HepG2 (cell line): ENCODE measurements around the gene FAF1. TPM values are rescaled to one million over a fixed set of nuclear protein-coding genes. Genes with fewer than 3 reads are reported as not detected.
"Not testable (repeated sequence)": the region's sequence is repeated elsewhere in the genome, so short reads cannot be mapped to it uniquely, and the experiment has no call there.

ENCODE experiments used
- ATAC-seq: fragments of 200-7000 bp; cut with Tn5 transposase; 3 replicates; pipeline ENCODE4 v1.9.1; 2020; ENCODE audit warnings: mild to moderate bottlenecking, moderate library complexity
- BruUV-seq: library from RNA; stranded (reverse); fragments of 400-500 nt; replicated peaks from 2 replicates; lab custom pipeline; 2021; lab: Mats Ljungman, UMichigan
- CTCF ChIA-PET: fragments of 300-600 bp; formaldehyde crosslinking; extraction: SDS; loops from one replicate; lab custom pipeline; 2021; ENCODE audit warnings: low total read pairs, inconsistent platforms, low intra/inter-chr PET ratio; lab: Yijun Ruan, JAX
- POLR2A ChIA-PET: fragments of 350-600 bp; sonication (Branson Sonifier 250); formaldehyde crosslinking; loops from one replicate; lab custom pipeline; 2020; ENCODE audit warnings: antibody characterized with exemption, inconsistent platforms; lab: Yijun Ruan, JAX
- DNase-seq: peaks from one replicate; pipeline ENCODE4 v3.0.0-alpha.2; 2015; ENCODE audit warnings: low spot score
- FAIRE-seq: peaks from 3 replicates; lab custom pipeline; 2011; peaks lifted over from hg19 to GRCh38; lab: Jason Lieb, UNC
- H2AFZ ChIP-seq: one replicate; pipeline ENCODE4 v1.6.1; 2011; ENCODE audit warnings: low read length, inconsistent platforms
- H3K27ac ChIP-seq: fragments of 300-600 bp; 3 replicates; pipeline ENCODE4 v1.8.0; 2011; ENCODE audit warnings: mixed run types, mild to moderate bottlenecking, mixed read lengths, low read length, inconsistent platforms; ENCODE audit not compliant: insufficient read depth; ENCODE audit errors: extremely low read length
- H3K27me3 ChIP-seq, 2 experiments: fragments of 200-600 bp in 1 of 2; 2 replicates in 1 of 2; 3 replicates in 1 of 2; pipeline versions ENCODE4 v1.6.0 to v1.8.0; 2011; ENCODE audit warnings: low read length in 2 of 2, mild to moderate bottlenecking in 2 of 2, moderate library complexity in 2 of 2, inconsistent platforms in 1 of 2; ENCODE audit not compliant: insufficient read depth in 2 of 2, control insufficient read depth in 1 of 2
- H3K36me3 ChIP-seq, 2 experiments: fragments of 200-600 bp in 1 of 2; replicated peaks in 1 of 2; 2 replicates in 1 of 2; 3 replicates in 1 of 2; pipeline versions ENCODE4 v1.5.1 to v1.8.0; 2011; ENCODE audit warnings: low read length in 2 of 2, inconsistent platforms in 1 of 2; ENCODE audit not compliant: insufficient read depth in 2 of 2, control insufficient read depth in 1 of 2
- H3K4me1 ChIP-seq: 2 replicates; pipeline ENCODE4 v1.5.1; 2012; ENCODE audit warnings: low read length, inconsistent platforms; ENCODE audit not compliant: insufficient read depth
- H3K4me2 ChIP-seq: 2 replicates; pipeline ENCODE4 v1.6.0; 2011; ENCODE audit warnings: low read depth, low read length, inconsistent platforms
- H3K4me3 ChIP-seq, 3 experiments: fragments of 200-600 bp in 1 of 3; sonication (generic), shearing (Covaris generic) in 1 of 3; replicated peaks in 1 of 3; 2 replicates each; pipeline ENCODE4 v1.5.1; 2011 to 2016; ENCODE audit warnings: low read length in 3 of 3, inconsistent platforms in 2 of 3, low read depth in 2 of 3, mild to moderate bottlenecking in 2 of 3, control low read depth in 1 of 3, mixed read lengths in 1 of 3; ENCODE audit not compliant: insufficient read depth in 1 of 3
- H3K79me2 ChIP-seq: one replicate; pipeline ENCODE4 v1.6.1; 2011; ENCODE audit warnings: low read length, inconsistent platforms; ENCODE audit not compliant: insufficient read depth
- H3K9ac ChIP-seq: 2 replicates; pipeline ENCODE4 v1.6.0; 2011; ENCODE audit warnings: mild to moderate bottlenecking, low read depth, low read length, inconsistent platforms; ENCODE audit not compliant: insufficient read depth
- H3K9me3 ChIP-seq: 2 replicates; pipeline ENCODE4 v1.5.1; 2012; ENCODE audit warnings: mild to moderate bottlenecking, low read length
- H4K20me1 ChIP-seq: 2 replicates; pipeline ENCODE4 v1.6.0; 2011; ENCODE audit warnings: inconsistent platforms, mild to moderate bottlenecking, low read length, moderate library complexity; ENCODE audit not compliant: insufficient read depth
- SALL1 ChIP-seq: sonication (generic); formaldehyde crosslinking; IDR thresholded peaks from 2 replicates; pipeline ENCODE4 v1.8.0; 2022; ENCODE audit warnings: mild to moderate bottlenecking, missing genetic modification reagents
- ZNF205 ChIP-seq: IDR thresholded peaks from 2 replicates; pipeline ENCODE4 v1.6.1; 2018; ENCODE audit warnings: missing biosample characterization, missing genetic modification reagents
- ZNF263 ChIP-seq: sonication (generic); formaldehyde crosslinking; IDR thresholded peaks from 2 replicates; pipeline ENCODE4 v1.4.0; 2020; ENCODE audit warnings: missing genetic modification reagents
- ZNF282 ChIP-seq: fragments of 450-650 bp; IDR thresholded peaks from 2 replicates; pipeline ENCODE4 v1.6.1; 2018; ENCODE audit not compliant: partially characterized antibody
- ZSCAN22 ChIP-seq: sonication (generic); formaldehyde crosslinking; IDR thresholded peaks from 2 replicates; pipeline ENCODE4 v1.4.0; 2020; ENCODE audit warnings: mild to moderate bottlenecking, missing genetic modification reagents
- WGBS: methylation state at CpG from one replicate; pipeline ENCODE4 v1.1.6; 2017; ENCODE audit warnings: low lambda C conversion rate; 5-methylcytosine and 5-hydroxymethylcytosine counted together
- in situ Hi-C: cut with HindIII; loops from 2 replicates; pipeline ENCODE4 v1.10.0; 2017; ENCODE audit warnings: low pct_unique_long_range_greater_than_20kb; ENCODE audit not compliant: extremely low pct_ligation_motif_present
- intact Hi-C: fragments of 100-400 bp; cut with micrococcal nuclease; formaldehyde crosslinking; loops from one replicate; pipeline ENCODE4 v1.10.0; 2022; ENCODE audit not compliant: unreplicated experiment
- polyA plus RNA-seq, 8 experiments: library from polyadenylated mRNA; depleted of rRNA in 3 of 8; stranded (reverse) in 7 of 8; unstranded in 1 of 8; fragments of >200 nt; fragmentation: Illumina TruSeq in 4 of 8; extraction: Trizol in 4 of 8; gene quantifications; 2 replicates each; pipeline versions ENCODE4 v1.2.1 to v1.2.3, GENCODE V29; 2011 to 2016; ENCODE audit warnings: low read depth in 4 of 8, missing spikeins in 1 of 8, mixed read lengths in 1 of 8; ENCODE audit not compliant: insufficient read depth in 1 of 8
- total RNA-seq, 5 experiments: library from RNA; depleted of rRNA; stranded (reverse); fragments of >200 nt; fragmentation: Illumina TruSeq; extraction: Trizol; gene quantifications; 2 replicates each; pipeline ENCODE4 v1.2.3, GENCODE V29; 2016; ENCODE audit warnings: low read depth in 1 of 5
- TF ChIP-seq, protein P1 (sequence below): sonication (generic); formaldehyde crosslinking; IDR thresholded peaks from 2 replicates; pipeline ENCODE4 v1.8.1; 2023; ENCODE audit warnings: missing genetic modification reagents, inconsistent platforms, borderline replicate concordance

The FAF1 gene
- total and polyA plus RNA-seq, 2 of the 13 experiments (the other 11 are each of a cell fraction or from before 2014, with no cell fraction given) = 19.4 to 63.3 TPM

DNA sequence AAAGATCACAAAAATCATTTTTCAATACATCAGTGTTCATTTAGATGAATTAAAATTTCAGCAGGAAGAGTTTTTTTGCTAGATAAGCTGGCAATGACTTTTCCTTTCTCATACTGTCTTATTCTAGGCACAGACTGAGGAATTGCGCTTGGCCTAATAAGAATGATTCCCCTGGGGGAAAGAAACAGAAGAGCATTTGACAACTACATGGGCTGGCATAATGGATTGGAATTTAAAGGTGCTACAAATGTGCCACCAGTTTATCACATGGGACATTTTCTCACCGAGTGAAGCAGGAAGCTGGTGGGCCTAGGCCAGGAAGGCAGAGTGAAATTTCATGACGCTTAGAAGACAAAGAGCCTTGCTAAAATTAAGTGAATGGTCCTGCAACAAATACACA, 49.3 kb upstream of the FAF1 start:
- TF ChIP-seq, protein P1, sequence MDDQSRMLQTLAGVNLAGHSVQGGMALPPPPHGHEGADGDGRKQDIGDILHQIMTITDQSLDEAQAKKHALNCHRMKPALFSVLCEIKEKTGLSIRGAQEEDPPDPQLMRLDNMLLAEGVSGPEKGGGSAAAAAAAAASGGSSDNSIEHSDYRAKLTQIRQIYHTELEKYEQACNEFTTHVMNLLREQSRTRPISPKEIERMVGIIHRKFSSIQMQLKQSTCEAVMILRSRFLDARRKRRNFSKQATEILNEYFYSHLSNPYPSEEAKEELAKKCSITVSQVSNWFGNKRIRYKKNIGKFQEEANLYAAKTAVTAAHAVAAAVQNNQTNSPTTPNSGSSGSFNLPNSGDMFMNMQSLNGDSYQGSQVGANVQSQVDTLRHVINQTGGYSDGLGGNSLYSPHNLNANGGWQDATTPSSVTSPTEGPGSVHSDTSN (CRISPR knock-in tag) = no peak
- no peak for TF ChIP-seq ZNF282
- no peak for TF ChIP-seq SALL1
- no peak for TF ChIP-seq ZSCAN22 (CRISPR knock-in tag)
- no peak for TF ChIP-seq ZNF205 (CRISPR knock-in tag)
- TF ChIP-seq ZNF263 = no peak
- BruUV-seq = no TSS peak
- peaks cover 8% of the 10 kb centered on the region; the same call in 1 of the 2 replicates for H3K4me1 ChIP-seq
- H2AFZ ChIP-seq = no peak overlapping the region
- no peaks in the 10 kb centered on the region for H4K20me1 ChIP-seq
- H3K9me3 ChIP-seq = no peaks in the 10 kb centered on the region
- WGBS = 80% methylated on average over 3 of the region's 3 CpGs
- DNase-seq (no peak), FAIRE-seq (no peak), ATAC-seq (no peak)
- H3K27ac ChIP-seq = no peak overlapping the region
- no peaks in the 10 kb centered on the region for H3K79me2 ChIP-seq
- intact Hi-C loops (no loop called here), in situ Hi-C loops (no loop called here)
- no peaks in the 10 kb centered on the region for H3K27me3 ChIP-seq
- no peaks in the 10 kb centered on the region for H3K36me3 ChIP-seq
- H3K9ac ChIP-seq = no peak overlapping the region
- ChIA-PET POLR2A (no interaction called here), CTCF (no interaction called here)
- no peak overlapping the region for H3K4me3 ChIP-seq
- H3K4me2 ChIP-seq = no peak overlapping the region

DNA sequence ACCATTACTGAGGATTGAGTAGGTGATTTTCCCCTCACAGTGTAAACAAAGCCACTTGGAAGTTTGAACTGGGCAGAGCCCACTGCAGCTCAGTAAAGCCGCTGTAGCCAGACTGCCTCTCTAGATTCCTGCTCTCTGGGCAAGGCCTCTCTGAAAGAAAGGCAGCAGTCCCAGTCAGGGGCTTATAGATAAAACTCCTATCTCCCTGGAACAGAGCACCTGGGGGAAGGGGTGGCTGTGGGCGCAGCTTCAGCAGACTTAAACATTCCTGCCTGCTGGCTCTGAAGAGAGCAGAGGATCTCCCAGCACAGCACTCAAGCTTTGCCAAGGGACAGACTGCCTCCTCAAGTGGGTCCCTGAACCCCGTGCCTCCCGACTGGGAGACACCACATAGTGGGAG, 45.5 kb upstream of the FAF1 start:
- FAIRE-seq, H3K4me3 ChIP-seq, H3K27me3 ChIP-seq, H3K9me3 ChIP-seq, H3K79me2 ChIP-seq, H3K9ac ChIP-seq, in situ Hi-C loops, H3K36me3 ChIP-seq, BruUV-seq, H3K4me2 ChIP-seq, H2AFZ ChIP-seq, CTCF ChIA-PET, H3K4me1 ChIP-seq, ATAC-seq, H4K20me1 ChIP-seq, POLR2A ChIA-PET, intact Hi-C loops, H3K27ac ChIP-seq: not testable (repeated sequence)
- DNase-seq = peak; percentile 2
- 50% methylated on average over 1 of the region's 4 CpGs for WGBS
